HEK293 (cell line): Measurements from ENCODE around the gene LRCH1.
A peak's percentile ranks its signal among the peaks of the same experiment; 100 is the strongest.

Experiments used
- CTCF ChIA-PET: fragments of 350-600 bp; formaldehyde crosslinking; extraction: SDS; loops from one replicate; lab custom pipeline; 2021; ENCODE audit warnings: antibody characterized with exemption; lab: Yijun Ruan, JAX
- POLR2A ChIA-PET: fragments of 300-600 bp; formaldehyde crosslinking; extraction: SDS; loops from one replicate; lab custom pipeline; 2020; ENCODE audit warnings: antibody characterized with exemption, inconsistent platforms; lab: Yijun Ruan, JAX
- H3K27ac ChIP-seq: fragments of 200-500 bp; sonication (Bioruptor generic); 2 replicates; pipeline ENCODE4 v1.5.1; 2014; ENCODE audit warnings: low read depth, low read length, control low read depth, inconsistent platforms; ENCODE audit errors: extremely low read depth
- H3K36me3 ChIP-seq, 2 experiments: fragments of 200-500 bp in 1 of 2; sonication (Bioruptor generic) in 1 of 2; 1 replicate in 1 of 2; 2 replicates in 1 of 2; pipeline ENCODE4 v1.5.1; 2014 to 2017; ENCODE audit warnings: inconsistent platforms in 2 of 2, low read length in 2 of 2; ENCODE audit not compliant: control insufficient read depth in 2 of 2, insufficient read depth in 1 of 2
- H3K4me1 ChIP-seq: fragments of 200-500 bp; sonication (Bioruptor generic); 2 replicates; pipeline ENCODE4 v1.5.1; 2014; ENCODE audit warnings: mild to moderate bottlenecking, low read length, inconsistent platforms; ENCODE audit not compliant: control insufficient read depth, insufficient read depth
- H3K4me3 ChIP-seq: 2 replicates; pipeline ENCODE4 v1.5.1; 2011; ENCODE audit warnings: low read depth, mild to moderate bottlenecking, control low read depth, low read length, moderate library complexity
- H3K9me3 ChIP-seq: fragments of 200-500 bp; sonication (Bioruptor generic); 2 replicates; pipeline ENCODE4 v1.5.1; 2014; ENCODE audit warnings: low read depth, low read length, inconsistent platforms; ENCODE audit not compliant: control insufficient read depth, insufficient read depth
- CTCF ChIP-seq: fragments of 450-650 bp; formaldehyde crosslinking; IDR thresholded peaks from 2 replicates; pipeline ENCODE4 v1.5.1; 2016; ENCODE audit warnings: missing biosample characterization, missing genetic modification characterization
- GLIS1 ChIP-seq: fragments of 450-650 bp; formaldehyde crosslinking; IDR thresholded peaks from 2 replicates; pipeline ENCODE4 v1.5.1; 2016; ENCODE audit warnings: missing biosample characterization, missing genetic modification characterization
- HOXC10 ChIP-seq: sonication (generic); formaldehyde crosslinking; IDR thresholded peaks from 2 replicates; pipeline ENCODE4 v1.8.1; 2023; ENCODE audit warnings: mild to moderate bottlenecking, missing genetic modification reagents
- PBX3 ChIP-seq: sonication (generic); formaldehyde crosslinking; IDR thresholded peaks from 2 replicates; pipeline ENCODE4 v1.8.1; 2022; ENCODE audit warnings: mild to moderate bottlenecking, moderate library complexity, missing genetic modification reagents
- PRDM6 ChIP-seq: fragments of 450-650 bp; formaldehyde crosslinking; IDR thresholded peaks from 2 replicates; pipeline ENCODE4 v1.5.1; 2017; ENCODE audit warnings: missing biosample characterization, missing genetic modification characterization
- ZBTB17 ChIP-seq: fragments of 450-650 bp; formaldehyde crosslinking; IDR thresholded peaks from 2 replicates; pipeline ENCODE4 v1.5.1; 2016; ENCODE audit warnings: missing biosample characterization, missing genetic modification characterization
- ZBTB48 ChIP-seq: fragments of 450-650 bp; formaldehyde crosslinking; IDR thresholded peaks from 2 replicates; pipeline ENCODE4 v1.5.1; 2016; ENCODE audit warnings: missing biosample characterization, missing genetic modification characterization
- ZNF146 ChIP-seq: fragments of 450-650 bp; formaldehyde crosslinking; IDR thresholded peaks from 2 replicates; pipeline ENCODE4 v1.5.1; 2016; ENCODE audit warnings: missing biosample characterization, missing genetic modification characterization
- ZNF211 ChIP-seq: fragments of 450-650 bp; formaldehyde crosslinking; IDR thresholded peaks from 2 replicates; pipeline ENCODE4 v1.5.1; 2016; ENCODE audit warnings: low read depth, missing biosample characterization, missing genetic modification characterization
- ZNF302 ChIP-seq: fragments of 450-650 bp; formaldehyde crosslinking; IDR thresholded peaks from 2 replicates; pipeline ENCODE4 v1.5.1; 2016; ENCODE audit warnings: missing biosample characterization, missing genetic modification characterization, low read depth
- ZNF548 ChIP-seq: fragments of 450-650 bp; formaldehyde crosslinking; IDR thresholded peaks from 2 replicates; pipeline ENCODE4 v1.5.1; 2016; ENCODE audit warnings: missing biosample characterization, missing genetic modification characterization
- TF ChIP-seq, protein P1 (sequence below): fragments of 450-650 bp; formaldehyde crosslinking; conservative IDR thresholded peaks from 2 replicates; pipeline ENCODE4 v1.5.1; 2016; ENCODE audit warnings: low read depth, missing biosample characterization, missing genetic modification characterization
- TF ChIP-seq, protein P2 (sequence below): fragments of 450-650 bp; formaldehyde crosslinking; IDR thresholded peaks from 2 replicates; pipeline ENCODE4 v1.5.1; 2016; ENCODE audit warnings: missing biosample characterization, missing genetic modification characterization

LRCH1 gene

DNA sequence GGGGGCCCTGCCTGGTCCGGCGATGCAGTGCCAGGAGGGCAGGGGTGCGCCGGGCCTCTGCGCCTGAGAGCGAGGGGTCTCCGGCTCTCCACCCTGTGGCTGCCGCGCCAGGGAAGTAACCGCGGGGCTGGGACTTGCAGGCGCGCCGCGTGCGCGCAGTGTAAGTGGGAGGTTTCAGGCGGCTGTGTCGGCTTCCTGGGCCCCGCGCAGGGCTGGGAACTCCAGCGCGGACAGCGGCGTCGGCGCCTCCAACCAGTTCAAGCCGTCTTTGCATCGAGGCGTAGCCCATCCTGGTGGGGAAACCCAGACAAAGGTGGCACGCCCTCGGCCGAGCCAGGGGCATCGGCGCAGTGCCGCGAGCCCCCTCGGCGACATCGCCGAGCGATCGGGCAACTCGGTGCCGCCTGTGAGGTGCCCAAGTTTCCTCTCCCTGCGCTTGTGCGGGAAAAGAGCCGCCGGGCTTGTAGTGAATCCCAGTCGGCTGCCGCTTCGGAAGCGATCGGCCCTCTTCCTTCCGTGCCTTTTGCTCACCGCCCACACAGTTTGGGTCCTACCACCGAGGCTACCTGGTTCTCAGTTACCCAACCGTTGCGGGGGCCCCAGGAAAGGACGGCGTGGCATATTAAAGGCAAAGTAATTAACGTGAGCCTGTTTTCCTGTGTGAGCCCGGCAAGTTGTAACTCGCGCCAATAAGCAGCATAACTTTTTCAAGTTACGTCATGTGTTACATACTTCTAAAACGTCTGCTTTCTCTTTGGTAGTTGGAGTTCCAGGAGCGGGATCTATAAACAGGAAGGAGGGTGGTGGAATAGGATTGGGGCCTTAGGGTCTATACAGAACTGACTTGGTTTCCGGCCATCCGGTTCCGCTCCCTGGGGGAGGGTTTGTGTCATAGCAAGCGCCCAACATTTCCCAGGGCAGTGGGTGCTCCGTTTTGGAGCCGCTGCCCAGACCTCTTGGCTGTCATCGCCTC is 1.2 kb downstream of the LRCH1 start (continued):
- TF ChIP-seq, protein P1, sequence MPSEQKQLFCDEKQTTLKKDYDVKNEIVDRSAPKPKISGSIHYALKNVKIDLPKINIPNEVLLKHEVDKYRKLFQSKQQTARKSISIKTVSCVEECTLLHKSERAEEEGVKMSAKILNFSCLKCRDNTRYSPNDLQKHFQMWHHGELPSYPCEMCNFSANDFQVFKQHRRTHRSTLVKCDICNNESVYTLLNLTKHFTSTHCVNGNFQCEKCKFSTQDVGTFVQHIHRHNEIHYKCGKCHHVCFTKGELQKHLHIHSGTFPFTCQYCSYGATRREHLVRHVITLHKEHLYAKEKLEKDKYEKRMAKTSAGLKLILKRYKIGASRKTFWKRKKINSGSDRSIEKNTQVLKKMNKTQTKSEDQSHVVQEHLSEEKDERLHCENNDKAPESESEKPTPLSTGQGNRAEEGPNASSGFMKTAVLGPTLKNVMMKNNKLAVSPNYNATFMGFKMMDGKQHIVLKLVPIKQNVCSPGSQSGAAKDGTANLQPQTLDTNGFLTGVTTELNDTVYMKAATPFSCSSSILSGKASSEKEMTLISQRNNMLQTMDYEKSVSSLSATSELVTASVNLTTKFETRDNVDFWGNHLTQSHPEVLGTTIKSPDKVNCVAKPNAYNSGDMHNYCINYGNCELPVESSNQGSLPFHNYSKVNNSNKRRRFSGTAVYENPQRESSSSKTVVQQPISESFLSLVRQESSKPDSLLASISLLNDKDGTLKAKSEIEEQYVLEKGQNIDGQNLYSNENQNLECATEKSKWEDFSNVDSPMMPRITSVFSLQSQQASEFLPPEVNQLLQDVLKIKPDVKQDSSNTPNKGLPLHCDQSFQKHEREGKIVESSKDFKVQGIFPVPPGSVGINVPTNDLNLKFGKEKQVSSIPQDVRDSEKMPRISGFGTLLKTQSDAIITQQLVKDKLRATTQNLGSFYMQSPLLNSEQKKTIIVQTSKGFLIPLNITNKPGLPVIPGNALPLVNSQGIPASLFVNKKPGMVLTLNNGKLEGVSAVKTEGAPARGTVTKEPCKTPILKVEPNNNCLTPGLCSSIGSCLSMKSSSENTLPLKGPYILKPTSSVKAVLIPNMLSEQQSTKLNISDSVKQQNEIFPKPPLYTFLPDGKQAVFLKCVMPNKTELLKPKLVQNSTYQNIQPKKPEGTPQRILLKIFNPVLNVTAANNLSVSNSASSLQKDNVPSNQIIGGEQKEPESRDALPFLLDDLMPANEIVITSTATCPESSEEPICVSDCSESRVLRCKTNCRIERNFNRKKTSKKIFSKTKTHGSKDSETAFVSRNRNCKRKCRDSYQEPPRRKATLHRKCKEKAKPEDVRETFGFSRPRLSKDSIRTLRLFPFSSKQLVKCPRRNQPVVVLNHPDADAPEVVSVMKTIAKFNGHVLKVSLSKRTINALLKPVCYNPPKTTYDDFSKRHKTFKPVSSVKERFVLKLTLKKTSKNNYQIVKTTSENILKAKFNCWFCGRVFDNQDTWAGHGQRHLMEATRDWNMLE = no peak
- TF ChIP-seq ZNF211 (no peak), PBX3 (CRISPR knock-in tag) (no peak), CTCF (no peak), ZNF548 (tag by site-specific recombination) (no peak), HOXC10 (CRISPR knock-in tag) (no peak), ZBTB48 (no peak; the same call in 1 of the 2 replicates), ZNF302 (no peak), ZBTB17 (tag by site-specific recombination) (peak; percentile 95)
- TF ChIP-seq, protein P2, sequence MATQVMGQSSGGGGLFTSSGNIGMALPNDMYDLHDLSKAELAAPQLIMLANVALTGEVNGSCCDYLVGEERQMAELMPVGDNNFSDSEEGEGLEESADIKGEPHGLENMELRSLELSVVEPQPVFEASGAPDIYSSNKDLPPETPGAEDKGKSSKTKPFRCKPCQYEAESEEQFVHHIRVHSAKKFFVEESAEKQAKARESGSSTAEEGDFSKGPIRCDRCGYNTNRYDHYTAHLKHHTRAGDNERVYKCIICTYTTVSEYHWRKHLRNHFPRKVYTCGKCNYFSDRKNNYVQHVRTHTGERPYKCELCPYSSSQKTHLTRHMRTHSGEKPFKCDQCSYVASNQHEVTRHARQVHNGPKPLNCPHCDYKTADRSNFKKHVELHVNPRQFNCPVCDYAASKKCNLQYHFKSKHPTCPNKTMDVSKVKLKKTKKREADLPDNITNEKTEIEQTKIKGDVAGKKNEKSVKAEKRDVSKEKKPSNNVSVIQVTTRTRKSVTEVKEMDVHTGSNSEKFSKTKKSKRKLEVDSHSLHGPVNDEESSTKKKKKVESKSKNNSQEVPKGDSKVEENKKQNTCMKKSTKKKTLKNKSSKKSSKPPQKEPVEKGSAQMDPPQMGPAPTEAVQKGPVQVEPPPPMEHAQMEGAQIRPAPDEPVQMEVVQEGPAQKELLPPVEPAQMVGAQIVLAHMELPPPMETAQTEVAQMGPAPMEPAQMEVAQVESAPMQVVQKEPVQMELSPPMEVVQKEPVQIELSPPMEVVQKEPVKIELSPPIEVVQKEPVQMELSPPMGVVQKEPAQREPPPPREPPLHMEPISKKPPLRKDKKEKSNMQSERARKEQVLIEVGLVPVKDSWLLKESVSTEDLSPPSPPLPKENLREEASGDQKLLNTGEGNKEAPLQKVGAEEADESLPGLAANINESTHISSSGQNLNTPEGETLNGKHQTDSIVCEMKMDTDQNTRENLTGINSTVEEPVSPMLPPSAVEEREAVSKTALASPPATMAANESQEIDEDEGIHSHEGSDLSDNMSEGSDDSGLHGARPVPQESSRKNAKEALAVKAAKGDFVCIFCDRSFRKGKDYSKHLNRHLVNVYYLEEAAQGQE (tag by site-specific recombination) = peak; percentile 87

- peaks cover 7% of the 10 kb centered on the region; the same call in 1 of the 2 replicates for H3K4me1 ChIP-seq
- peak; percentile 1; the same call in 1 of the 2 replicates for TF ChIP-seq GLIS1 (tag by site-specific recombination)
- no peak for TF ChIP-seq CTCF
- no peak for TF ChIP-seq ZNF146 (tag by site-specific recombination)
- TF ChIP-seq PRDM6 (tag by site-specific recombination) = 0 out of 2 replicates have a peak, but pooled peaks have one; percentile 4
- TF ChIP-seq, all 188 proteins: peak for 2
- Histone ChIP-seq H3K36me3 (no peaks in the 10 kb centered on the region), H3K9me3 (no peaks in the 10 kb centered on the region), H3K27ac (peak overlapping the region; percentile 80; the same call in 1 of the 2 replicates), H3K4me3 (peak overlapping the region; percentile 65)
- POLR2A ChIA-PET = no interaction called here
- CTCF ChIA-PET = interaction anchor here (0.9 kb wide), 1 partner anchor 167 kb away, joined by 4 read pairs; no protein-coding TSS in a partner anchor
Measured at GRCh38 chr13:46554951-46555350, 2.0 kb downstream of the LRCH1 start.
